ENCODE results near the gene GSK3B. TPM values are rescaled to one million over a fixed set of nuclear protein-coding genes. Genes with fewer than 3 reads are reported as not detected.

The GSK3B gene
- total and polyA plus RNA-seq, 2 experiments from 2014 or later, result 19.7 to 43.1 TPM

DNA sequence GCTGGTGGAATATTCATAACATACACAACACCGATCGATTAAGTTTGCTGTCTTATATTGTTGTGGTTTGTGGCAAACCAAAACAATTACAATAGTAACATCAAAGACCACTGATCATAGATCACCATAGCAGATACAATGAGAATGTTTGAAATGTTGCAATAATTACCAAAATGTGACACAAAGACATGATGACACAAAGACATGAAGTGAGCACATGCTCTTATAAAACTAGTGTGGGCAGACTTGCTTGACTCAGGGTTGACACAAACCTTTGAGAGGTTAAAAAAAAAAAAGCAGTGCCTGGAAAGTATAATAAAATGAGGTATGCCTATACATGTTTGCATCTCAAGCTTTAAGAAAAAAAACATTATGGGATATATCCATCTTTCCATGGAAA, 182.0 kb downstream of the GSK3B start:
- Histone ChIP-seq H3K27ac (no peak overlapping the region; the same call in 1 of the 2 replicates), H3K9me2 (ENCODE audit: insufficient read depth) (no peaks in the 10 kb centered on the region), H3K79me2 (ENCODE audit: insufficient read depth) (peaks cover 34% of the 10 kb centered on the region), H3K4me1 (ENCODE audit: insufficient read depth) (peaks cover 23% of the 10 kb centered on the region), H3K36me3 (ENCODE audit: low read depth) (peaks cover 33% of the 10 kb centered on the region; the same call in 1 of the 2 replicates), H4K20me1 (ENCODE audit: insufficient read depth) (no peaks in the 10 kb centered on the region), H2AFZ (no peak overlapping the region), H3K4me3 (no peak overlapping the region), H3K9me3 (ENCODE audit: low read depth) (no peaks in the 10 kb centered on the region), H3K27me3 (replicated peaks; ENCODE audit: insufficient read depth) (no peaks in the 10 kb centered on the region), H3K9ac (no peak overlapping the region), H3F3A (ENCODE audit: insufficient read depth) (peaks cover 16% of the 10 kb centered on the region; the same call in 1 of the 2 replicates), H3K4me2 (ENCODE audit: unreplicated experiment) (no peak overlapping the region)
- in situ Hi-C loops (cut with MboI), result no loop called here
- 7 to 18% methylated on average over 2 of the region's 2 CpGs for WGBS, 2 experiments (ENCODE audit: low coverage in 1 of 2, low lambda C conversion rate in 2 of 2, missing lambda C conversion rate in 2 of 2)
- DNase-seq, result peak; percentile 48
- TF ChIP-seq EZH2 (IDR thresholded peaks at IDR 0.05; ENCODE audit: insufficient read depth, poor library complexity, severe bottlenecking) (no peak), EZH2phosphoT487 (IDR thresholded peaks at IDR 0.05; ENCODE audit: insufficient read depth, low read depth) (no peak)

DNA sequence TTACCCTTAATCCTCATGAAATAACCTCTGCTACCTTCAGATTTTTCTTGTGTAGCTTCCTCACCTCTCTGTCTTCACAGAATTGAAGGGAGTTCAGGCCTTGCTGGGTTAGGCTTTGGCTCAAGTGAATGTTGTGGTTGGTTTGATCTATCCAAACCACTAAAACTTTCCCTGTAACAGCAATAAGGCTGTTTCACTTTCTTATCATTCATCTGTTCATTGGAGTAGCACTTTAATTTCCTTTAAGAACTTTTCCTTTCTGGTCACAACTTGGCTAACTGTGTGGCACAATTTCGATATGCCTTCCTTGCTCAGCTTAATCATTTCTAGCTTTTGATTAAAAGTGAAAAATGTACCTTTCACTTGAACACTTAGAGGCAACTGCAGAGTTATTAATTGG, 182.5 kb downstream of the GSK3B start:
- 100% methylated on average over 1 of the region's 1 CpG for WGBS, 2 experiments (ENCODE audit: low coverage in 1 of 2, low lambda C conversion rate in 2 of 2, missing lambda C conversion rate in 2 of 2)
- no peak for TF ChIP-seq EZH2 (IDR thresholded peaks at IDR 0.05; ENCODE audit: insufficient read depth, poor library complexity, severe bottlenecking)
- TF ChIP-seq EZH2phosphoT487 (IDR thresholded peaks at IDR 0.05; ENCODE audit: insufficient read depth, low read depth), result no peak
- H3K4me3 ChIP-seq, result no peak overlapping the region
- peaks cover 16% of the 10 kb centered on the region; the same call in 1 of the 2 replicates for H3F3A ChIP-seq (ENCODE audit: insufficient read depth)
- H3K4me2 ChIP-seq (ENCODE audit: unreplicated experiment), result no peak overlapping the region
- no peaks in the 10 kb centered on the region for H4K20me1 ChIP-seq (ENCODE audit: insufficient read depth)
- H3K9me3 ChIP-seq (ENCODE audit: low read depth), result no peaks in the 10 kb centered on the region
- H3K27ac ChIP-seq, result no peak overlapping the region; the same call in 1 of the 2 replicates
- in situ Hi-C loops (cut with MboI), result no loop called here
- H3K4me1 ChIP-seq (ENCODE audit: insufficient read depth), result peaks cover 18% of the 10 kb centered on the region
- H3K27me3 ChIP-seq (replicated peaks; ENCODE audit: insufficient read depth), result no peaks in the 10 kb centered on the region
- H3K79me2 ChIP-seq (ENCODE audit: insufficient read depth), result peaks cover 34% of the 10 kb centered on the region
- peaks cover 35% of the 10 kb centered on the region; the same call in 1 of the 2 replicates for H3K36me3 ChIP-seq (ENCODE audit: low read depth)
- DNase-seq, result no peak
- no peaks in the 10 kb centered on the region for H3K9me2 ChIP-seq (ENCODE audit: insufficient read depth)
- H2AFZ ChIP-seq, result no peak overlapping the region
- H3K9ac ChIP-seq, result no peak overlapping the region

DNA sequence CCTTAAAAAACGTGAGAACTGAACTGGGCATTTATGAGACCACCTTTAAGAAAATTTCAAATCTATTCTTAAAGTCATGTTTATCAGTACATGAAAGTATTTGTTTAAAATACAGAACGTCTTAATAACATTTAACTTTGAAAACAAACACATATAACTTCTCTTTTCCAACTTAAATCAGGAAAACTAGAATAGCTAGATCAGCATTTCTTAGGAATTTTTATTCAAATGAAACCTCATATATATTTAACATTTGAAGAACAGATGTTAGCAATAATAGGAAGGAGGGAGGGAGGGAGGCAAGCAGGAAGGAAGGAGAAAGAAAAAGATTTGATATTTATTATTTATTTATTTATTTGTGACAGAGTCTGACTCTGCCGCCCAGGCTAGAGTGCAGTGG, 192.2 kb downstream of the GSK3B start:
- H3K4me1 ChIP-seq (ENCODE audit: insufficient read depth), result 0 out of 2 replicates have a peak, but pooled peaks cover 9% of the 10 kb centered on the region
- no peaks in the 10 kb centered on the region for H3K9me3 ChIP-seq (ENCODE audit: low read depth)
- 79 to 86% methylated on average over 3 of the region's 3 CpGs for WGBS, 2 experiments (ENCODE audit: low coverage in 1 of 2, low lambda C conversion rate in 2 of 2, missing lambda C conversion rate in 2 of 2)
- no peak overlapping the region for H2AFZ ChIP-seq
- H3K9ac ChIP-seq, result no peak overlapping the region
- no peak overlapping the region for H3K4me3 ChIP-seq
- TF ChIP-seq EZH2phosphoT487 (IDR thresholded peaks at IDR 0.05; ENCODE audit: insufficient read depth, low read depth) (no peak), EZH2 (IDR thresholded peaks at IDR 0.05; ENCODE audit: insufficient read depth, poor library complexity, severe bottlenecking) (no peak)
- peaks cover 22% of the 10 kb centered on the region for H3K36me3 ChIP-seq (ENCODE audit: low read depth)
- peaks cover 18% of the 10 kb centered on the region for H3F3A ChIP-seq (ENCODE audit: insufficient read depth)
- H3K27me3 ChIP-seq (replicated peaks; ENCODE audit: insufficient read depth), result no peaks in the 10 kb centered on the region
- H3K4me2 ChIP-seq (ENCODE audit: unreplicated experiment), result no peak overlapping the region
- DNase-seq, result no peak
- H3K27ac ChIP-seq, result no peak overlapping the region
- H3K9me2 ChIP-seq (ENCODE audit: insufficient read depth), result no peaks in the 10 kb centered on the region
- peaks cover 49% of the 10 kb centered on the region for H3K79me2 ChIP-seq (ENCODE audit: insufficient read depth)
- H4K20me1 ChIP-seq (ENCODE audit: insufficient read depth), result no peaks in the 10 kb centered on the region
- in situ Hi-C loops (cut with MboI), result no loop called here

DNA sequence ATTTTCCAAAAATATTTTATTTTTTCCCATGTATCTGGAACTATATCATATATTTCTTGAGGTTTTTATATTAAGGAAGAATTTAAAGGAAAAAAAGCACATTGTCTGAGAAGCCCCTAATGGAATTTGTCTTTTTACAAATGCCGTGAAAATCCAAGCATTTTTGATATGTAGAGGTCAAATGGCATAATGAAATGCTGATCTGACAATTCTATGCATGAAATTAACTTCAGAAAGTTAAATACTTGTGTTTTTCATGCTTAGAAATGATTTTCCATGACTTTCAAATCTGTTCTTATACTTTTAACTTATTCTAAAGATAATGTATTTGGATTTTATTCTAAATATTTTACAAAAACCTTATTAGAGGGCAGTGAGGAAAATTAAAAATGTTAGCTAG, 193.1 kb downstream of the GSK3B start:
- TF ChIP-seq EZH2phosphoT487 (IDR thresholded peaks at IDR 0.05; ENCODE audit: insufficient read depth, low read depth) (no peak), EZH2 (IDR thresholded peaks at IDR 0.05; ENCODE audit: insufficient read depth, poor library complexity, severe bottlenecking) (no peak)
- 98 to 100% methylated on average over 1 of the region's 1 CpG for WGBS, 2 experiments (ENCODE audit: low coverage in 1 of 2, low lambda C conversion rate in 2 of 2, missing lambda C conversion rate in 2 of 2)
- Histone ChIP-seq H3F3A (ENCODE audit: insufficient read depth) (peaks cover 18% of the 10 kb centered on the region), H3K9me3 (ENCODE audit: low read depth) (no peaks in the 10 kb centered on the region), H4K20me1 (ENCODE audit: insufficient read depth) (no peaks in the 10 kb centered on the region), H3K36me3 (ENCODE audit: low read depth) (peaks cover 17% of the 10 kb centered on the region), H3K4me2 (ENCODE audit: unreplicated experiment) (no peak overlapping the region), H3K9ac (no peak overlapping the region), H3K9me2 (ENCODE audit: insufficient read depth) (no peaks in the 10 kb centered on the region), H3K27ac (no peak overlapping the region), H3K4me3 (no peak overlapping the region), H3K79me2 (ENCODE audit: insufficient read depth) (peaks cover 44% of the 10 kb centered on the region), H3K27me3 (replicated peaks; ENCODE audit: insufficient read depth) (no peaks in the 10 kb centered on the region), H2AFZ (no peak overlapping the region), H3K4me1 (ENCODE audit: insufficient read depth) (0 out of 2 replicates have a peak, but pooled peaks cover 9% of the 10 kb centered on the region)
- no peak for DNase-seq
- in situ Hi-C loops (cut with MboI), result no loop called here

DNA sequence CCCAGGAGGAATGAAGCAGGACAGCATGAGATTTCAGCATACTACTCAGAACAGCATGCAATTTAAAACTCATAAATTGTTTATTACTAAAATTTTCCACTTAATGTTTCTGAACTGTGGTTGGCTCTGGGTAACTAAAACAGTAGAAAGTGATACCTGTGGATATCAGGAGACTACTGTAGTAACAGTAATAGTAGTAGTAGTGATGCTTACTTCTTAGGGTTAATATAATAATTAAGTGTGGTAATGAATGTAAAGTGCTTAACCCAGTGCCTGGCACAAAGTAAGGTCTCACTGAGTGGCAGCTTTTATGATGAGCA, 195.1 kb downstream of the GSK3B start:
- Histone ChIP-seq H3K9ac (no peak overlapping the region), H3F3A (ENCODE audit: insufficient read depth) (peaks cover 18% of the 10 kb centered on the region), H3K27ac (peak overlapping the region; percentile 52), H3K36me3 (ENCODE audit: low read depth) (peaks cover 7% of the 10 kb centered on the region; the same call in 1 of the 2 replicates), H3K27me3 (replicated peaks; ENCODE audit: insufficient read depth) (no peaks in the 10 kb centered on the region), H3K9me3 (ENCODE audit: low read depth) (no peaks in the 10 kb centered on the region), H3K4me3 (no peak overlapping the region), H3K4me1 (ENCODE audit: insufficient read depth) (0 out of 2 replicates have a peak, but pooled peaks cover 9% of the 10 kb centered on the region), H3K4me2 (ENCODE audit: unreplicated experiment) (no peak overlapping the region), H3K79me2 (ENCODE audit: insufficient read depth) (peaks cover 31% of the 10 kb centered on the region), H3K9me2 (ENCODE audit: insufficient read depth) (no peaks in the 10 kb centered on the region), H4K20me1 (ENCODE audit: insufficient read depth) (no peaks in the 10 kb centered on the region), H2AFZ (no peak overlapping the region)
- TF ChIP-seq EZH2phosphoT487 (IDR thresholded peaks at IDR 0.05; ENCODE audit: insufficient read depth, low read depth) (no peak), EZH2 (IDR thresholded peaks at IDR 0.05; ENCODE audit: insufficient read depth, poor library complexity, severe bottlenecking) (no peak)
- in situ Hi-C loops (cut with MboI), result loop anchor here (10.0 kb wide), 1 partner anchor 286 kb away; no protein-coding TSS in a partner anchor
- no peak for DNase-seq
